K562 (cell line): Measurements from ENCODE around the gene RHBDF2. TPM values are rescaled to one million over a fixed set of nuclear protein-coding genes. Genes with fewer than 3 reads are reported as not detected.

ENCODE experiments used
- BHLHE40 ChIP-seq: IDR thresholded peaks from 2 replicates; pipeline ENCODE4 v1.6.1; 2011; ENCODE audit warnings: low read length, improper control_type of control experiment
- BRCA1 ChIP-seq, 2 experiments: fragments of 450-650 bp in 1 of 2; sonication (generic) in 1 of 2; formaldehyde crosslinking in 1 of 2; IDR thresholded peaks; 2 replicates each; pipeline versions ENCODE4 v1.5.0 to v1.6.1; 2017 to 2020; ENCODE audit warnings: mild to moderate bottlenecking in 1 of 2, missing genetic modification reagents in 1 of 2
- BRF2 ChIP-seq: IDR thresholded peaks from 3 replicates; pipeline ENCODE4 v1.6.1; 2011; ENCODE audit warnings: borderline replicate concordance, mild to moderate bottlenecking; ENCODE audit not compliant: insufficient read length, insufficient read depth
- CGGBP1 ChIP-seq: fragments of 250-450 bp; sonication (Bioruptor Pico); IDR thresholded peaks from 2 replicates; pipeline ENCODE4 v1.9.0; 2021; ENCODE audit warnings: mild to moderate bottlenecking
- HMGN3 ChIP-seq: IDR thresholded peaks from 2 replicates; pipeline ENCODE4 v1.6.1; 2011; ENCODE audit warnings: borderline replicate concordance, low read depth, mild to moderate bottlenecking, mixed read lengths, low read length; ENCODE audit not compliant: insufficient read length; ENCODE audit errors: extremely low read depth
- L3MBTL2 ChIP-seq: fragments of 450-650 bp; IDR thresholded peaks from 2 replicates; pipeline ENCODE4 v1.6.1; 2016; ENCODE audit warnings: mild to moderate bottlenecking, moderate library complexity
- MLLT1 ChIP-seq, 2 experiments: fragments of 450-650 bp; IDR thresholded peaks; 2 replicates each; pipeline ENCODE4 v1.6.1; 2016
- NCOA6 ChIP-seq: fragments of 450-650 bp; IDR thresholded peaks from 2 replicates; pipeline ENCODE4 v1.6.1; 2017; ENCODE audit warnings: mild to moderate bottlenecking
- PATZ1 ChIP-seq: fragments of 250-450 bp; sonication (Bioruptor Pico); IDR thresholded peaks from 2 replicates; pipeline ENCODE4 v1.5.0; 2020; ENCODE audit warnings: mild to moderate bottlenecking, borderline replicate concordance
- PHF8 ChIP-seq: fragments of 200-600 bp; sonication (generic); IDR thresholded peaks from 2 replicates; pipeline ENCODE4 v1.6.1; 2012; ENCODE audit warnings: mixed run types, mild to moderate bottlenecking, inconsistent platforms, low read length, moderate library complexity, borderline replicate concordance
- TBP ChIP-seq: optimal IDR thresholded peaks from 2 replicates; pipeline ENCODE3; 2011; ENCODE audit warnings: low read depth, low read length, improper control_type of control experiment
- TEAD2 ChIP-seq: fragments of 450-650 bp; IDR thresholded peaks from 2 replicates; pipeline ENCODE4 v1.6.1; 2016; ENCODE audit warnings: missing genetic modification characterization, control low read depth, missing compliant biosample characterization
- ZNF143 ChIP-seq: sonication (generic); formaldehyde crosslinking; IDR thresholded peaks from 2 replicates; pipeline ENCODE4 v1.9.0; 2022; ENCODE audit warnings: mild to moderate bottlenecking, missing genetic modification reagents
- ZNF184 ChIP-seq: sonication (generic); formaldehyde crosslinking; IDR thresholded peaks from 2 replicates; pipeline ENCODE4 v1.5.0; 2020; ENCODE audit warnings: missing genetic modification reagents
- ZNF639 ChIP-seq, 2 experiments: fragments of 200-800 bp in 1 of 2; sonication (Bioruptor generic) in 1 of 2; sonication (generic) in 1 of 2; formaldehyde crosslinking in 1 of 2; IDR thresholded peaks in 1 of 2; conservative IDR thresholded peaks in 1 of 2; 2 replicates each; pipeline versions ENCODE4 v1.5.0 to v1.6.1; 2016 to 2020; ENCODE audit warnings: missing compliant biosample characterization in 1 of 2, missing genetic modification characterization in 1 of 2, missing genetic modification reagents in 1 of 2
- ZNF79 ChIP-seq: fragments of 250-450 bp; sonication (Bioruptor Pico); IDR thresholded peaks from 2 replicates; pipeline ENCODE4 v1.4.0; 2020; ENCODE audit warnings: low read depth, mild to moderate bottlenecking, moderate library complexity
- polyA plus RNA-seq, 8 experiments: library from polyadenylated mRNA; depleted of rRNA in 4 of 8; stranded (reverse) in 5 of 8; unstranded in 3 of 8; fragments of >200 nt; fragmentation: Nextera tagmentation in 2 of 8; fragmentation: Illumina TruSeq in 1 of 8; extraction: Ambion mirVana in 2 of 8; extraction: Trizol in 1 of 8; gene quantifications; 2 replicates each; pipeline versions ENCODE4 v1.2.1 to v1.2.3, GENCODE V29; 2011 to 2014; ENCODE audit warnings: inconsistent platforms in 1 of 8, missing spikeins in 1 of 8
- total RNA-seq, 7 experiments: library from RNA; depleted of rRNA in 6 of 7; stranded (reverse); fragments of >200 nt in 6 of 7; fragmentation: Illumina TruSeq in 2 of 7; extraction: Trizol in 2 of 7; gene quantifications; 2 replicates each; pipeline versions ENCODE4 v1.2.1 to v1.2.3, GENCODE V29; 2011 to 2021; ENCODE audit warnings: low replicate concordance in 1 of 7

Gene RHBDF2
- total and polyA plus RNA-seq, 9 of the 15 experiments (the other 6 are each of a cell fraction or from before 2014, with no cell fraction given) = 0.04 to 2.8 (median 1.1) TPM

GRCh38 chr17:76452660-76453430 lies 48.4 kb downstream of the RHBDF2 start, which contains the start of gene UBE2O (continued):
- TF ChIP-seq PATZ1 = no peak
- no peak for TF ChIP-seq ZNF639 (CRISPR knock-in tag; conservative IDR thresholded peaks at IDR 0.05 in 1 of 2, IDR thresholded peaks at IDR 0.05 in 1 of 2)
- no peak for TF ChIP-seq BRCA1 (IDR thresholded peaks at IDR 0.05)
- no peak for TF ChIP-seq BRCA1 (CRISPR knock-in tag; IDR thresholded peaks at IDR 0.05)
- no peak for TF ChIP-seq BRF2
- TF ChIP-seq PHF8 = peak; percentile 88; the same call in 1 of the 2 replicates
- TF ChIP-seq TEAD2 = no peak
- TF ChIP-seq MLLT1 (IDR thresholded peaks at IDR 0.05) = no peak
- TF ChIP-seq ZNF79 (CRISPR knock-in tag) = no peak
- TF ChIP-seq TBP = peak; percentile 70
- TF ChIP-seq ZNF184 (CRISPR knock-in tag) = no peak
- TF ChIP-seq BHLHE40 = no peak
- peak; percentile 75; the same call in 1 of the 2 replicates for TF ChIP-seq L3MBTL2
- TF ChIP-seq NCOA6 = 0 out of 2 replicates have a peak, but pooled peaks have one; percentile 49
- TF ChIP-seq ZNF143 (CRISPR knock-in tag) = no peak
- no peak for TF ChIP-seq CGGBP1 (CRISPR knock-in tag)
- peak; percentile 58 for TF ChIP-seq HMGN3
